Esophagus squamous epithelium (tissue), 4 donors: ENCODE measurements around the gene CHERP.
"Not testable (repeated sequence)": the region's sequence is repeated elsewhere in the genome, so short reads cannot be mapped to it uniquely, and the experiment has no call there.

Source experiments
- POLR2A ChIP-seq, 4 donors: fragments of 450-650 bp; IDR thresholded peaks; one replicate each; pipeline ENCODE4 v1.6.1; 2017; ENCODE audit warnings: antibody characterized with exemption in 4 of 4, mild to moderate bottlenecking in 4 of 4, moderate library complexity in 3 of 4
- TF ChIP-seq, protein P1 (sequence below), 6 experiments: fragments of 450-650 bp in 4 of 6; fragments of 200-600 bp in 2 of 6; sonication (generic) in 2 of 6; IDR thresholded peaks; one replicate each; pipeline ENCODE4 v1.5.1; 2016 to 2019; ENCODE audit warnings: antibody characterized with exemption in 6 of 6, mild to moderate bottlenecking in 4 of 6, moderate library complexity in 4 of 6

DNA sequence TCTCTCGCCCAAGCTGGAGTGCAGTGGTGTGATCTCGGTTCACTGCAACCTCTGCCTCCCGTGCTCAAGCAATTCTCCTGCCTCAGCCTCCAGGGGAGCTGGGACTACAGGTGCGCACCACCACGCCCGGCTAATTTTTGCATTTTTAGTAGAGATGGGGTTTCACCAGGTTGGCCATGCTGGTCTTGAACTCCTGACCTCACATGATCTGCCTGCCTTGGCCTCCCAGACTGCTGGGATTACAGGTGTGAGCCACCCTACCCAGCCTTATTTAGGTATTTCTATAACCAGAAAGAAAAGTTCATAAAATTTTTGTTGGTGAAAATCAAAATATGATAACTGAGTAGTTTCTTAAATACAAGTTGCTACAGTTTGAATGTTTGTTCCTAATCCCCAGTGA lies 1.5 kb upstream of the CHERP start:
- TF ChIP-seq, protein P1, sequence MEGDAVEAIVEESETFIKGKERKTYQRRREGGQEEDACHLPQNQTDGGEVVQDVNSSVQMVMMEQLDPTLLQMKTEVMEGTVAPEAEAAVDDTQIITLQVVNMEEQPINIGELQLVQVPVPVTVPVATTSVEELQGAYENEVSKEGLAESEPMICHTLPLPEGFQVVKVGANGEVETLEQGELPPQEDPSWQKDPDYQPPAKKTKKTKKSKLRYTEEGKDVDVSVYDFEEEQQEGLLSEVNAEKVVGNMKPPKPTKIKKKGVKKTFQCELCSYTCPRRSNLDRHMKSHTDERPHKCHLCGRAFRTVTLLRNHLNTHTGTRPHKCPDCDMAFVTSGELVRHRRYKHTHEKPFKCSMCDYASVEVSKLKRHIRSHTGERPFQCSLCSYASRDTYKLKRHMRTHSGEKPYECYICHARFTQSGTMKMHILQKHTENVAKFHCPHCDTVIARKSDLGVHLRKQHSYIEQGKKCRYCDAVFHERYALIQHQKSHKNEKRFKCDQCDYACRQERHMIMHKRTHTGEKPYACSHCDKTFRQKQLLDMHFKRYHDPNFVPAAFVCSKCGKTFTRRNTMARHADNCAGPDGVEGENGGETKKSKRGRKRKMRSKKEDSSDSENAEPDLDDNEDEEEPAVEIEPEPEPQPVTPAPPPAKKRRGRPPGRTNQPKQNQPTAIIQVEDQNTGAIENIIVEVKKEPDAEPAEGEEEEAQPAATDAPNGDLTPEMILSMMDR (IDR thresholded peaks at IDR 0.05) = not testable (repeated sequence)
- TF ChIP-seq POLR2A (IDR thresholded peaks at IDR 0.05) = not testable (repeated sequence)
